GM11168 (cell line): ENCODE measurements around the gene PRKAR1B.

ENCODE experiments used
- in situ Hi-C: fragments of 300-500 bp; cut with MboI; formaldehyde crosslinking; loops from one replicate; pipeline ENCODE4 v1.12.0; 2022; ENCODE audit warnings: low sequenced_read_pairs; ENCODE audit not compliant: unreplicated experiment

PRKAR1B gene

DNA sequence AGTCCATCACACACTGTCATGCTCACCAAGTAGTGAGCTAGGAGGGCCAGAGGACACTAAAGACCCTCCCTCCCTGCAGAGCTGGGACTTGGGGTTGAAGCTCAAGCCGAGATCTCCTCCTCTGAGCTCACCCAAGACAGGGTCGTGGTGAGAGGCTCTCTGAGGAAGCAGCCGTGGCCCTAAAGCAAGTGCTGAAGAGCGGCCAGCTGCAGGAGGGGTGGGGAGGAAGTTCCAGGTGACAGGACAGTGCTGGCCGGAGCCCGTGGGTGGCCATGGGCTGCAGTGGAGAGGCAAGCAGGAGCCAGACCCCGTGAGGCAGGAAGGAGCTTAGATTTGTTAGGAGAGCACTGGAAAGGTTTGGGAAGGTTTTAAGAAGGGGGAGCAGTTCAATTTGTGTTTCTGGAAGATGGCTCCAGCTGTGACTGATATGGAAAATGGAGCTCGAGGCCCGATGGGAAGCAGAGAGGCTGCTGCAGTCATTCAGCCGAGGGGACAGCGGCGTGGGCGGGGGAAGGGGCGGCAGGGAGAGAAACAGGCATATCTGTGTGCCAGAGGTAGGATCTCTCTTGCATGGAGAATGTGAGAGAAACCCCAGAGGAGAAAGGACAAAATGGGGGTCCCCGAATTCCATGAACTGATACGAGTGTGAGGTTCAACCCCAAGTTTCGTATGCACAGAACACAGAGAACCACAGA lies 27.5 kb downstream of the PRKAR1B start:
- in situ Hi-C loops, result no loop called here

DNA sequence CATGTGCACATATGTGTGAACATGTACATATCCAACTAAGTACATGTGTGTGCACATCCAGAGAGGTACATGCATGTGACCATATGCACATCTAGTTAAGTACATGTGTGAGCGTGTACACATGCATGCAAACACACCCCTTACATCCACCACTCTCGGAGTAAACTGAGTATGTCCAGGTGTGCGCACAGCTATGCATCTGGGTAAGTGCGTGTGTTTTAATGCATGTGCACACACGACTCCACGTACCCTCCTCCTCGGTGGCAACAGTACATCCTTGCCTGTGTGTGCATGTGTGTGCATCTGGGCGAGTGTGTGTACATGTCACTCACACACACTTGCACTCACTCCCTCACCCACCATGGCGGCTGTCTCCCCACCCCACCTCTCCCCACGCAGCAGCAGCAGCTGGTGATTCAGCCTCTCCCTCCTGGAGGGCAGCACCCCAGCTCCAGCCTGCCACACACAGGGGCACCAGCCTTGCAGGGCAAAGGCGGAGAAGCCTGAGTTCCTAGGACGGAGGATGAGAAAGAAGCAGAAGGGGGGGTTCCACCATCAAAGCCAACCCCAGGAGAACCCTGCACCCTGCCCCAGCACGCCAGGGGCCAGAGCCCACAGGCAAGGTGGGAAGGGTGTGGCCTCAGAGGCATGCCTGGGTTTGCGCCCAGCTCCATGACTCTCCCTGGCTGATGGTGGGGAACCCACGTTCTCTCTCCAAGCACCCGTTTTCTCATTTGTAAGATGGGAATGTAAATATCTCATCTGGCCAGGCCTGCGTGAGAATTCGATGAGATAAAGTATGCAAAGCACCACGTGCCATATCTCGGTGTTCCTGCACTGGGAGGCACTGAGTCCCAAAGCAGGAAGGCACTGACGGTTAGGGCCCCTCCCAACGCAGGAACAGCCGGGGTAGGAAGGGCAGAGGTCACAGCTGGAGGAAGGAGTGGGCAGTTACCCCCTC lies 28.3 kb downstream of the PRKAR1B start:
- in situ Hi-C loops, result no loop called here

DNA sequence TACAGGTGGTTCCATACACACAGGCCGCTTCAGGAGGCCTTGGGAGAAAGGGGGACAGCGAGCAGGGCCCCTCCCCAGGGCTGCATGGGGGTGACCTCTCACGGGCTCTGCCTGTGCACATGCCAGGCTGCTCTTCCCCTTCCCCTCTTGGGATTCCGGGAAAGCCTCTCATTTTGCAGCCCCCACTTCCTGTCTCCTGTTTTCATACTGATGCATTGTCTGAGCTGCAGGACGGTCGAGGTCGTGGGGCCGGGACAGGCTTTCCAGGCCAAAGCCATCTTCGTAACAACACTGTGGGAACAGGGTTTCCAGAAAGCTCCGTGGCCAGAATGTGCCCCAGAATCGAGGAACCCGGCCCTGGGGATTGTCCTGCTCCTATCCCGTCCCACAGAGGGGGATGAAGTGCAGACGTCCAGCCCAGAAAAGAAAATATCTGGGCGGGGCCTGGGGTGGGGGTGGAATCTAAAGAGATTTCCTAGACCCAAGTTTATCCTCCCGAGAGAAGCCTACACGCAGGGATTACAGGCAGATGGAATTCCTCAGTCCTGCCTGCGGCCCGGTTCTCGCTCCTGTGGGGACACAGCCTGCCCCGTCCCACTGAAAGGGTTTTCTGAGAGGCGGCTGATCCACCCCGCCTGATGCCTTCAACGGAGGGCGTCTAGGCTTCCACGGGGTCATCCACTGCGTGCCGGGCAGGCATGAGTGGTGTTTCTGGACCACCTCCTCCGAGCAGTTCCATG lies 30.1 kb downstream of the PRKAR1B start:
- in situ Hi-C loops, result no loop called here

DNA sequence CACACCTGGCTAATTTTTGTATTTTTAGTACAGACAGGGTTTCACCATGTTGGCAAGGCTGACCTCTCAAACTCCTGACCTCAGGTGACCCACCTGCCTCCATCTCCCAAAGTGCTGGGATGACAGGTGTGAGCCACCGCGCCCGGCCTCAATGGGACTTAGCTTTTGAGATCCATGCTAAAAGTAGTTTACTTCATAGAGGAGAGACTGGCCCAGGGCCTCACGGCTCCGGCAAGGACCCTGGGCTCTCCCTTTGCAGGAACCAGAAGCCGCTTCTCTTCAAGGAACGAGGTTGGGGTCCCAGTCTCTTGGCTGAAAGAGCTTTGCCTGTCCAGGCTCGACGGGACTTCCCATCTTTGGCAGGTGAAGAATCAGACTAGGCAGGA lies 30.7 kb downstream of the PRKAR1B start:
- in situ Hi-C loops, result no loop called here

DNA sequence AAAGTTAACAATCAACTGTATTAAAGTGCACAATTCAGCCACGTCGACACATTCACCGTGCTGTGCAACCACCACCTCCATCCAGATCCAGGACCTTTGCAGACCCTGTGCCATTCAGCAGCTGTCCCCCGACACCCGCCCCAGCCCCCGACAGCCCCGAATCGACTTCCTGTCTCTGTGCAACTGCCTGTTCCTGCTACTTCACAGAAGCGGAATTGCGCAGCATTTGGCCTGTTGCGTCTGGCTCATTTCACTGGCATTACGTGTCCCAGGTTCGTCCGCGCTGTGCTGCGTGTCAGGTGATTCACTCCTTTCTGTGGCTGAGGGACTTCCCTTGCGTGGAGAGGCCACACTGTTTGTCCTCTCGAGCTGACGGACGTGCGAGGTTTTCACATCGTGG lies 33.8 kb downstream of the PRKAR1B start:
- in situ Hi-C loops, result no loop called here

DNA sequence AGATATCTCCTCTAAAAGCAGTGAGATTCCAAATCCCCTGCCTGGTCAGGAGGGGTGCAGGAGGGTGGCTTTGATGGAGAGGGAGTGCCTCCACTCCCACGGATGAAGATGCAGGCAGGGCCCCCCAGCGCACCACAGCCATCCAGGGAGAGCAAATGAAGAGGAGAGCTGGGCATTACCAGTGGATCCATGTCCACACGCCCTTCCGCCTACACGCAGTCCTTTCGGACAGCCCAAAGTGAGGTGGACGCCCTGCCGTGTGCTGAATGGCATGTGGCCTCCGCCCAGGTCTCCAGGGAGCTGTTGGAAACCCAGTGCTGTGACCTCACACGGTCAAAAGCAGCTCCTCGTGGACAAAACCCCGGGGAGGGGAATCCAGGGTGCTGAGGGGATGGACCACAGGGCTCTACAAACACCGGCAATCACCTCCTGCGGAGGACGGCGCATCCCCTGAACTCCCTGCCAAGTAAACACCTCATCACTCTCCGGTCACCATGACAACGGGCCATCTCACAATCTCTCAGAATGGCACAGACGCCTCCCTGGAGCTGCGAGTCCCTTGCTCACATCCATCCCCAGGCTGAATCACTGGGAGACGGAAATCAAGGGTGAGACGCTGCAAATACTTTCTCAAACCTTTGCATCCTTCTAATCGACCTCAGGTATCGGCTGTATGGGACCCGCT lies 35.6 kb downstream of the PRKAR1B start:
- in situ Hi-C loops, result no loop called here

DNA sequence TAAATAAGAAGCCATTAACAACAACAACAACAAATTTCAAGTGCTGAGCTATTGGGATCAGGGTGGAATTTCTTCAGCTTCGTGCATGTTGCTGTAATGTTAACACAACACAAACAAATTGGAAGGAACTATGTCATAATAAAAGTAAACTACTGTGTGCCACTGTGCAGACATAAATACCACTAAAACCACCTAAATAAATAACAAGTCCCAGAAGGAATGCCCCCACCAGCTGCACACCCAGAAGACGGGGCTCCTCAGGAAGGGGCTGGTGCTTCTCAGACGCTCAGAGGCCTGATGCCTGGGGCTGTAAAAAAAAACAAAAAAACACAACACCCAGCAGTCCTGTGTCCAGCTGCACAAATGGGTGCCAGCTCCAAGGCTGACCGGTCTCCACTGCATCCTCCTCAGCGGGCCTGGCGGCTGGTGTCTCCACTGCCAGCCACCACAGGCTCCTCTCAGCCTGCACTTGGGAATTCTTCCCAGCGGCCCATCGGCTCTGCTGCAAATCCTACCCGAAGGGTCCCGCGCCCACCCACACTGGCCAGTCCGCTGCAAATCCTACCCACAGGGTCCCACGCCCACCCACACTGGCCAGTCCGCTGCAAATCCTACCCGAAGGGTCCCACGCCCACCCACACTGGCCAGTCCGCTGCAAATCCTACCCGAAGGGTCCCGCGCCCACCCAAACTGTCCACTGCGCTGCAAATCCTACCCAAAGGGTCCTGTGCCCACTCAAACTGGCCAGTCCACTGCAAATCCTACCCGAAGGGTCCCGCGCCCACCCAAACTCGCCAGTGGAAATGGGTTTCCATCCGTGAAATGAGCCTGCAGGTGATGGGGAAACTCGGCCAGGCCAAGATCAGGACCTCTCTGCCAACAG lies 36.4 kb downstream of the PRKAR1B start:
- in situ Hi-C loops, result no loop called here

DNA sequence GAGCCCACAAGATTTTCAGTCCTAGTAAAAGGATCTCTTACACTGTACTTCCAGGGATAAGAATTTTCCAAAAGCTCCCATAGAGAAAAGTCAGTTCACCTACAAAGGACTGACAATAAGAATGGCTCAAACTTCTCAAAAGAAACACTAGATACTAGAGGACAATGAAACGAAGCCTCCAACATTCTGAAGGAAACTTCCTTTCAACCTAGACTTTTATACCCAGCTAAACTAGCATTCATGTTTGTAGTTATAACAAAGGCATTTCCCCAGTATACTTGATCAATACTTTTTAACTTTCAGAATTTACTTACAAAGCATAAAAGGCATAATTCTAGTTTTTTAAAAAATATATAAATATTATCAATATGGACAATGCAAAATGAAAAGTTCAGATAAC lies 41.5 kb downstream of the PRKAR1B start:
- in situ Hi-C loops, result no loop called here

DNA sequence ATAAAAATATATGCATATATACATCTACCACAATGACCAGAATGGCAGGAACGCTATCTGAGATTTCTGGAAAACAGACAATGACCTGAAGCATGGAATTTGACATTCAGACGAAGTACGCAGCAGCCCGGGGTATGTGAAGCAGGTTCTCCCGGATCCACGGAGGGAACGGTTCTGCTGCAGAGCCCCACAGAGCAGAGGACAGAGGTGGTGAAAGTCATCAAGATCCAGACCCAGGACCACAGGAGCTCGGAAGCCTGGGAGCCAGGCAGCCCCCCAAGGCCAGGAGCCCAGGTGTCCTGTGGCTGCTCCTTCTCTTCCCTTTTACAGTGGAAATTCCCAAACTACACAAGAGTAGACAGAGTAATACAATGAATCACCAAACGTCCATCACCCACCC lies 42.7 kb downstream of the PRKAR1B start:
- in situ Hi-C loops, result no loop called here

DNA sequence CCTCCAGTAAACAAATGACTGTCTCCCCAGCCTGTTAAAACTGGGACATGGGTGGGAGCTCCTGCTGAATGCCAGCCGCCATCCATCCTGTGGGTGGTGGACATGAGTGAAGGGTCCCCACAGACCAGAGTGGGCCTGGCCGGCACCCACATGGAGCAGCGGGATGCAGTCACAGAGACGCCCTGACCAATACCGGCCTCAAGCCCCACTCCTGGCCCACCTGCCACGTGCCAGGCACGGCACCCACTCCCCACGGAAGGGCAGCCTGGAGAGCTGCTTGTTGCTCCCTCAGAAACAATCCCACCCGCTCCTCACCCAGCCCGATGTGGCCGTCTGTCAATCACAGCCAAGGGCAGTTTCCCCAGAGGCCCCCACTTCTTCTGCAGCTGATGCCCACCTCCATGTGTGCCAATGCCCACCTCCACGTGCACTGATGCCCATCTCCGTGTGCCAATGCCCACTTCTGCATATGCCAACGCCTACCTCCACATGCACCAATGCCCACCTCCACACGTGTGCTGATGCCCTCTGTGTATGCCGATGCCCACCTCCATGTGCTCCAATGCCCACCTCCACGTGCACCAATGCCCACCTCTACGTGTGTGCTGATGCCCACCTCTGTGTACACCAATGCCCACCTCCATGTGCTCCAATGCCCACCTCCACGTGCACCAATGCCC lies 43.4 kb downstream of the PRKAR1B start:
- in situ Hi-C loops, result no loop called here

DNA sequence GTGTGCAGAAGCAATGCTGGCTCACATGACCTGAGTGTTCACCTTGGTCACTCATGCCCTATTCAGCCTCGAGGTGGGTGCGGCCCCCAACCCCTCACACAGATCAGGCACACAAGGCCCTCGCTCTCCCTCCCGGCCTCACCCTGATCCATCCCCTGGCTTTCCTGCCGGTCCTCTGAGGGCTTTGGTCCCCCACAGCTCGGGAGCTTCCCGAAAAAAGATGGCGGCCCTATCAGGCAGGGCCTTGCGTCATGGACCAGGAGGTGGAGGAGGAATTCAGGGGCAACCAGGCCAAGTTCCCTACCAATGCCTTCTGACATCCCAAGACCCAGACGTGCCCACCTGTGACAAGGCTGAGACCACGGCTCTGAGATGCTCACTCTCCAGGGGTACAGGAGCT lies 44.3 kb downstream of the PRKAR1B start:
- in situ Hi-C loops, result no loop called here

DNA sequence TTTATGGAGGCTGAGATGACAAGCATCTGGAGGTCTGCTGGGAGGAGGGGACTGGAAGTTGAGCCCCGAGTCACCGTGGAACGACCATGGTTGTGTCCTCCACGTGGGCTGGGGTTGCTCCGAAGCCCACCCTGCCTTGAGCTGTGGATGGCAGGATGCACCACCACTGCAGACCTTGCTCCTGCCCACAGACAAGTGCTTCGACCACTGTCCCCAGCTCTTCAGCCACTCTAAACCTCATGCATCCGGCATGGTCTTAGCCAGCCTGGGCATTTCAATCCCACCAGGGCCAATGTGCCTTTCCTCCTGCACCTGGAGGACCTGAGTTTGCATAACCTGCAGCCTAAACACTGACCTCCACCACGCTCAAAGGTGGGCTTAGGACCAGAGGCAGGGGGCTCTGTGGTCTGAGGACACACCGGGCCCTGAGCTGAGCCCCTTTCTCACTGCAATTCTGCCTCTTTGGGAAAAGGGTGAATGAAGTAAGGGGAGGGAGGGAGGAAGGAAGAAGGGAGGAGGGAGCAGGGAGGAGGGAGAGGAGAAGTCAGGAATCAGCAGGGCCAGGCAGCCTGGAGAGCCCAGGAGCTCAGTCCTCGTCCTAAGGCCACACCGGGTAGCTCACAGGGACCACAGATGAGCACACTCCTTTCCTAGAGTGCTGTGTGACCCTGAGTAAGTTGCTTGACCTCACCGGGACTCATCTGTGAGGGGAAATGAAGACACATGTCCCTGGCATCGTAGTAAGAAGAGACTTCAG lies 45.4 kb downstream of the PRKAR1B start:
- in situ Hi-C loops, result no loop called here

DNA sequence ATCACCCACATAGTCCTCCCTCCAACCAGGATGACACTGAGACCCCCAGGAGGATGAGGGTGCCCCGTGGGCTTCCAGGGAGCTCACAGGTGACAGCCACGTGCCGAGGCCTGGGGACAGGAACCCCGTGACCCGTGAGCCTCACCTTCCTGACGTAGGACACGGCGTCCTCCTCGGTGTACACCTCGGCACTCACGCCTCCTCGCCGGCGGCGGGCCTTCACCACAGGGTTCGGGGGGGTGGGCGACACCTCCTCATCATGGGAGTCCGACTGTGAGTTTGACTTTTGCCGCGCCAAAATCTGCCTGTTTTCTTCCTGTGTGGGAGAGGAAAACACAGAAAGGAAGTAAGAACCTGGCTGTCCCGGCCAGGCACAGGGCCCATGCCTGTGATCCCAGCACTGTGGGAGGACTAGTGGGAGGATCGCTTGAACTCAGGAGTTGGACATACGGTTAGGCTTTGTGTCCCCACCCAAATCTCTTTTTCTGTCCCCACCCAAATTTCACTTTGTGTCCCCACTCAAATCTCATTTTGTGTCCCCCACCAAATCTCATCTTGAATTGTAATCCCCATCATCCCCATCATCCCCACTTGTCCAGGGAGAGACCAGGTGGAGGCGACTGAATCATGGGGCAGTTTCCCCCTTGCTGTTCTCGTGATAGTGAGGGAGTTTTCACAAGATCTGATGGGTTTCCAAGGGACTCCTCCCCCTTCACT lies 46.5 kb downstream of the PRKAR1B start:
- in situ Hi-C loops, result no loop called here

DNA sequence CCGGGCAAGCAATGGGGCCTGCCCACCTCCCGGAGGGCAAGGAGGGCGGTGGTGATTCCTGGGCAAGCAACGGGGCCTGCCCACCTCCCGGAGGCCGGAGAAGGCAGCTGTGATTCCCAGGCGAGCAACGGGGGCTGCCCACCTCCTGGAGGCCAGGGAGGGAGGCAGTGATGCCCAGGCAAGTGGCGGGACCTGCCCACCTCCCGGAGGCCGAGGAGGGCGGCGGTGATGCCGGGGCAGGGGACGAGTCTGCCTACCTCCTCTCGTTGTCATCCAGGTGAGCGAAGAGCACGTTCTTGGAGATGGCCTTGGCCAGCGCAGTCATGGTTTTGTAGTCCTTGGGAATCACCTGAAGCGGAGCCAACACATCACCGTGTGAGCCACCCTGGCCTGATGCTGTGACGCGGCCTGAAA lies 50.1 kb downstream of the PRKAR1B start:
- in situ Hi-C loops, result no loop called here

DNA sequence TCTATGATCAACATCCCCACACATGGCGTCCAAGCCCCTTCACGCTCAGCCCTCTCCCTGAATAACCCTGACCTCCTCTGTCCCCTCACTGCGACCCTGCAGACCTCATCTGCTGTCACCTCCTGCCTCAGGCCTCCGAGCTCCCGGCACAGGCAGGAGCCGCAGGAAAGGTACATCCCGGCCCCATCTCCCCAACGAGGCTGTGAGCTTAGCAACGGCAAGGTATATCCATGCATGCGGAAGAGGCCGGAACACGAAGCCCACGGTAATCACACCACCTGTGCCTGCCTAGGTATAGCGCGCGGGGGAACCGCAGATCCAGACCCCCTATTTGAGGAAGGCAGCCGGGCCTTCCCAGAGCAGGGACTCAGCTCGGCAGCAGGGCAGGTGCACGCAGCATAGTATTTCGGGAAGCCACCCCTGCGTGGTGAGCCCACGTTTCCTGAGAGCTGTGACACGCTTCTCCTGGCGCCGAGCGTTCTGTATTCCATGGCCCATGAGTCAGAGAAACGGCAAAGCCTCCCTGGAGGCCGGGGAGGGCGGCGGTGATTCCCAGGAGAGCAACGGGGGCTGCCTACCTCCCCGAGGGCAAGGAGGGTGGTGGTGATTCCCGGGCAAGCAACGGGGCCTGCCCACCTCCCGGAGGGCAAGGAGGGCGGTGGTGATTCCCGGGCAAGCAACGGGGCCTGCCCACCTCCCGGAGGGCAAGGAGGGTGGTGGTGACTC lies 50.7 kb downstream of the PRKAR1B start:
- in situ Hi-C loops, result no loop called here

DNA sequence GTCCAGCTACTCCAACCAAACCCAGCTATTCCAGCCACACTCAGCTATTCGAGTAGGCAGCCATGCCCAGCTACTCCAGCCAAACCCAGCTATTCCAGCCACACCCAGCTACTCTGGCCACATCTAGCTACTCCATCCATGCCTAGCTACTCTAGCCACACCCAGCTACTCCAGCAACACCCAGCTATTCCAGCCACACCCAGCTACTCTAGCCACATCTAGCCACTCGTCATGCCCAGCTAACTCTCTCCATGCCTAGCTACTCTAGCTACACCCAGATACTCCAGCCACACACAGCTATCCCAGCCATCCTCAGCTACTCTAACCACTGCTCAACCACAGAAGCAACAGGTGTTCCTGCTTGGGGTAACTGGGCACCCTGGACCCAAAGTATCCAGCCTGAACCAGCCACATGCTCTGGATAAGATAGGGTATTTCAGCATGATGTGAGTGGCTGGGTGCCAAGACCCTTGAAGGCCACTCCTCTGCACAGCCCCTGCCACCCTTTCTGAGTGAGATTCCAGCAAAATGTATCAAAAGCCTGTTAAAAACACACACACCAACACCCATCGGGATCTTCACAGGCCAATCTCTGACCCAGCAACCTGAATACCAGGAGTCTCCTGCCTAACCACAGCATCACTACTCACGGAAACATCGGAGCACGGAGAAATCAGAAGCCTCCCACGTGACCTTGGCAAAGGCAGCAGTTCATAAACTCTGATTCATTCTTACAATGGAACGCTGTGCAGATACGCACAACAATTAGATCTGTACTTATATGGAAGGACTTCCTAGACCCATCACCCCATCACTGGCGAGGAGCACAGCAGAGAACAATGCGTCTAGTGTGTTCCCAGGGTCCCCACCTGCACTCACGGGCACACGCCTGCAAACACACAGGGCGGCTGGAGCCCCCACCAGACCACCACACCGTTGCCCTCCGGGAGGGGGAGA lies 52.3 kb downstream of the PRKAR1B start:
- in situ Hi-C loops, result no loop called here
